NCI-H2196 treated with DMSO at 0.1 percent for 48 hours (cell line): Measurements from ENCODE around the gene ABLIM2.

Experiments used
- DNase-seq: peaks from one replicate; lab custom pipeline; 2025; ENCODE audit not compliant: unreplicated experiment; lab: John Stamatoyannopoulos, UW

ABLIM2 gene

GRCh38 chr4:8050555-8051206 is 107.9 kb downstream of the ABLIM2 start:
- DNase-seq: peak; percentile 84

GRCh38 chr4:8050180-8050554 is 108.4 kb downstream of the ABLIM2 start:
- DNase-seq: no peak

- no peak for DNase-seq
These were observed 109.5 kb downstream of the ABLIM2 start for GRCh38 chr4:8048856-8049676.

- DNase-seq: no peak
These were observed 110.6 kb downstream of the ABLIM2 start for GRCh38 chr4:8047837-8048678.

- no peak for DNase-seq
These were observed 111.6 kb downstream of the ABLIM2 start for GRCh38 chr4:8046925-8047541.

GRCh38 chr4:8045909-8046308 is 112.7 kb downstream of the ABLIM2 start:
- DNase-seq: no peak

GRCh38 chr4:8044699-8045098 is 113.9 kb downstream of the ABLIM2 start:
- DNase-seq: no peak

GRCh38 chr4:8044244-8044643 is 114.4 kb downstream of the ABLIM2 start:
- DNase-seq: no peak

- no peak for DNase-seq
These were observed 115.0 kb downstream of the ABLIM2 start for GRCh38 chr4:8043596-8043995.

- DNase-seq: no peak
These were observed 116.7 kb downstream of the ABLIM2 start for GRCh38 chr4:8041868-8042267.

GRCh38 chr4:8041172-8041571 is 117.4 kb downstream of the ABLIM2 start:
- DNase-seq: no peak

GRCh38 chr4:8040607-8041006 is 118.0 kb downstream of the ABLIM2 start:
- no peak for DNase-seq

GRCh38 chr4:8039853-8040252 is 118.8 kb downstream of the ABLIM2 start:
- DNase-seq: no peak

GRCh38 chr4:8039290-8039689 is 119.3 kb downstream of the ABLIM2 start:
- peak; percentile 72 for DNase-seq

- DNase-seq: peak; percentile 37
These were observed 119.8 kb downstream of the ABLIM2 start for GRCh38 chr4:8038719-8039251.

GRCh38 chr4:8038083-8038482 is 120.5 kb downstream of the ABLIM2 start:
- no peak for DNase-seq

GRCh38 chr4:8037150-8037769 is 121.4 kb downstream of the ABLIM2 start:
- no peak for DNase-seq

- DNase-seq: no peak
These were observed 123.2 kb downstream of the ABLIM2 start for GRCh38 chr4:8035371-8035780.

GRCh38 chr4:8033829-8034528 is 124.6 kb downstream of the ABLIM2 start:
- DNase-seq: no peak
